Neural progenitor cell (in vitro differentiated cells): Measurements from ENCODE around the gene RIPK3. TPM values are rescaled to one million over a fixed set of nuclear protein-coding genes. Genes with fewer than 3 reads are reported as not detected.

Experiments
- DNase-seq: peaks from one replicate; pipeline ENCODE4 v3.0.0-alpha.2; 2016; ENCODE audit warnings: low spot score
- H2AFZ ChIP-seq: fragments of 200-600 bp; sonication (generic); replicated peaks from 2 replicates; pipeline ENCODE4 v1.6.1; 2016; ENCODE audit warnings: antibody characterized with exemption
- H3F3A ChIP-seq: fragments of 200-600 bp; sonication (generic); 2 replicates; pipeline ENCODE4 v1.6.1; 2016; ENCODE audit warnings: antibody characterized with exemption, low read depth
- H3K27ac ChIP-seq: fragments of 200-600 bp; sonication (generic); 2 replicates; pipeline ENCODE4 v1.5.1; 2016; ENCODE audit warnings: mild to moderate bottlenecking
- H3K27me3 ChIP-seq: fragments of 200-600 bp; sonication (generic); 2 replicates; pipeline ENCODE4 v1.6.1; 2016; ENCODE audit warnings: mild to moderate bottlenecking, moderate library complexity
- H3K36me3 ChIP-seq: fragments of 200-600 bp; sonication (generic); 2 replicates; pipeline ENCODE4 v1.5.1; 2016
- H3K4me1 ChIP-seq: fragments of 200-600 bp; sonication (generic); 2 replicates; pipeline ENCODE4 v1.6.1; 2016; ENCODE audit warnings: mixed run types
- H3K4me2 ChIP-seq: fragments of 200-600 bp; sonication (generic); 2 replicates; pipeline ENCODE4 v1.6.1; 2016
- H3K4me3 ChIP-seq: fragments of 200-600 bp; sonication (generic); 2 replicates; pipeline ENCODE4 v1.5.1; 2016
- H3K79me2 ChIP-seq: fragments of 200-600 bp; sonication (generic); 2 replicates; pipeline ENCODE4 v1.6.1; 2016; ENCODE audit warnings: low read depth
- H3K9ac ChIP-seq: fragments of 200-600 bp; sonication (generic); 2 replicates; pipeline ENCODE4 v1.6.1; 2016
- H3K9me3 ChIP-seq: fragments of 200-600 bp; sonication (generic); 2 replicates; pipeline ENCODE4 v1.5.1; 2016; ENCODE audit warnings: low read depth
- H4K20me1 ChIP-seq: fragments of 200-600 bp; sonication (generic); 2 replicates; pipeline ENCODE4 v1.6.1; 2016; ENCODE audit warnings: low read depth
- H3K27ac Mint-ChIP-seq: 3 replicates; pipeline ENCODE4 v1.8.0; 2021; ENCODE audit warnings: mixed read lengths
- H3K27me3 Mint-ChIP-seq: 2 replicates; pipeline ENCODE4 v1.8.0; 2022; ENCODE audit warnings: low read depth, mild to moderate bottlenecking, inconsistent platforms, moderate library complexity, mixed read lengths; ENCODE audit not compliant: insufficient read depth
- H3K36me3 Mint-ChIP-seq: 3 replicates; pipeline ENCODE4 v1.8.0; 2021; ENCODE audit warnings: mixed read lengths
- H3K4me1 Mint-ChIP-seq: 3 replicates; pipeline ENCODE4 v1.8.0; 2021; ENCODE audit warnings: mixed read lengths
- H3K4me3 Mint-ChIP-seq: 3 replicates; pipeline ENCODE4 v1.8.0; 2021; ENCODE audit warnings: mild to moderate bottlenecking, moderate library complexity, mixed read lengths
- H3K9me3 Mint-ChIP-seq: 3 replicates; pipeline ENCODE4 v1.8.0; 2020; ENCODE audit warnings: mixed read lengths
- EZH2 ChIP-seq: fragments of 200-600 bp; sonication (generic); IDR thresholded peaks from 2 replicates; pipeline ENCODE4 v1.6.1; 2017; ENCODE audit warnings: antibody characterized with exemption, mild to moderate bottlenecking, moderate library complexity
- EZH2phosphoT487 ChIP-seq: fragments of 200-600 bp; sonication (generic); IDR thresholded peaks from 2 replicates; pipeline ENCODE4 v1.6.1; 2017; ENCODE audit warnings: antibody characterized with exemption
- total RNA-seq: library from RNA; depleted of rRNA; stranded (reverse); fragments of >200 nt; gene quantifications from 2 replicates; pipeline ENCODE4 v1.2.3, GENCODE V29; 2015; ENCODE audit warnings: low replicate concordance
- TF ChIP-seq, protein P1 (sequence below): fragments of 200-600 bp; sonication (generic); IDR thresholded peaks from 2 replicates; pipeline ENCODE4 v1.5.1; 2017; ENCODE audit warnings: antibody characterized with exemption, mild to moderate bottlenecking

The RIPK3 gene
- total RNA-seq, 1 donor from 2014 or later, result not detected

DNA sequence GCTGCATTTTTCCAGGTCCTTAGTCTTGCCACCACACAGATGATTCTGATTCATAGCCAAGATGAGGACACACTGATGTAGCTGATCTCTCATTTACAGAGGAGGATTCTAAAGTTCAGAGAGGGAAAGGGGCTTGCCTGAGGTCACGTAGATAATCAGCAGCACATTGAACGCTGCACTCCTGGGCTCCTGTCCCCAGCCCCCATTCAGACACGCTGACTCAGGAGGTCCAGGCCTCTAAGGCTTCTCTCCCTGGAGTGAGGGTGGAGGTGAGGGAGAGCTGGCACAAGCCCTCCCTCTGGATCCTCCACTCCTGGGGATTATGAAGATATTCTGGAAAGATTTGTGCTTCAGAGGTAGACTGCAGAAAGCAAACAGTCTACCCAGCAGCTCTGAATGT lies 38.5 kb upstream of the RIPK3 start:
- Histone ChIP-seq H4K20me1 (no peaks in the 10 kb centered on the region), H2AFZ (no peak overlapping the region), H3F3A (peaks cover 19% of the 10 kb centered on the region), H3K79me2 (no peaks in the 10 kb centered on the region), H3K9ac (no peak overlapping the region), H3K27ac (no peak overlapping the region), H3K4me1 (peaks cover 26% of the 10 kb centered on the region), H3K4me2 (no peak overlapping the region), H3K27me3 (no peaks in the 10 kb centered on the region), H3K4me3 (no peak overlapping the region), H3K36me3 (no peaks in the 10 kb centered on the region), H3K9me3 (no peaks in the 10 kb centered on the region)
- DNase-seq, result no peak
- H3K9me3 Mint-ChIP-seq, result no peaks in the 10 kb centered on the region
- no peak overlapping the region for H3K27ac Mint-ChIP-seq
- peaks cover 12% of the 10 kb centered on the region for H3K36me3 Mint-ChIP-seq
- H3K4me3 Mint-ChIP-seq, result no peak overlapping the region
- TF ChIP-seq EZH2 (no peak), EZH2phosphoT487 (no peak)
- TF ChIP-seq, protein P1, sequence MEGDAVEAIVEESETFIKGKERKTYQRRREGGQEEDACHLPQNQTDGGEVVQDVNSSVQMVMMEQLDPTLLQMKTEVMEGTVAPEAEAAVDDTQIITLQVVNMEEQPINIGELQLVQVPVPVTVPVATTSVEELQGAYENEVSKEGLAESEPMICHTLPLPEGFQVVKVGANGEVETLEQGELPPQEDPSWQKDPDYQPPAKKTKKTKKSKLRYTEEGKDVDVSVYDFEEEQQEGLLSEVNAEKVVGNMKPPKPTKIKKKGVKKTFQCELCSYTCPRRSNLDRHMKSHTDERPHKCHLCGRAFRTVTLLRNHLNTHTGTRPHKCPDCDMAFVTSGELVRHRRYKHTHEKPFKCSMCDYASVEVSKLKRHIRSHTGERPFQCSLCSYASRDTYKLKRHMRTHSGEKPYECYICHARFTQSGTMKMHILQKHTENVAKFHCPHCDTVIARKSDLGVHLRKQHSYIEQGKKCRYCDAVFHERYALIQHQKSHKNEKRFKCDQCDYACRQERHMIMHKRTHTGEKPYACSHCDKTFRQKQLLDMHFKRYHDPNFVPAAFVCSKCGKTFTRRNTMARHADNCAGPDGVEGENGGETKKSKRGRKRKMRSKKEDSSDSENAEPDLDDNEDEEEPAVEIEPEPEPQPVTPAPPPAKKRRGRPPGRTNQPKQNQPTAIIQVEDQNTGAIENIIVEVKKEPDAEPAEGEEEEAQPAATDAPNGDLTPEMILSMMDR, result no peak
- H3K27me3 Mint-ChIP-seq, result peaks cover 14% of the 10 kb centered on the region
- peaks cover 7% of the 10 kb centered on the region for H3K4me1 Mint-ChIP-seq

DNA sequence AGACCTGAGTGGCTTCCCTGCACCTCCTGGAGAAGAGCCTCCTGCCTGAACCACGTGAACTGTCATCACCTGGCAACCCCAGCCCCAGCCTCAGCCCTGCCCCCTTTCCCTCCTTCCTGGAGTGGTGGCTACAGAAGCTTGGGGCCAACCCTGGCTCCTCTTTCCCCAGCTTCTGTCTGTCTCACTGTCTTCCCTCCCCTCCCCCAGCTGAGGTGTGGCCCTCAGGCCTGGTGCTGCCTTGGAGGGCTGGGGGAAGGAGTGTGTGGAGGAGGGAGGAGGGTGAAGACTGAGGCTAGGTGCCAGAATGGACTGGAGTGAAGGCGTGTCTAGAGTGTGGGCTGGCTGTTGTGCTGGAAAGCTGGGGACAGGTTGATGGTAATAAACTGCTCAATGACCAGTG lies 37.9 kb upstream of the RIPK3 start:
- Histone ChIP-seq H2AFZ (no peak overlapping the region), H4K20me1 (no peaks in the 10 kb centered on the region), H3K9ac (no peak overlapping the region), H3K4me3 (no peak overlapping the region), H3K36me3 (no peaks in the 10 kb centered on the region), H3F3A (peaks cover 19% of the 10 kb centered on the region), H3K79me2 (no peaks in the 10 kb centered on the region), H3K4me1 (peaks cover 26% of the 10 kb centered on the region), H3K4me2 (no peak overlapping the region), H3K27me3 (no peaks in the 10 kb centered on the region), H3K9me3 (no peaks in the 10 kb centered on the region), H3K27ac (no peak overlapping the region)
- H3K36me3 Mint-ChIP-seq, result peaks cover 16% of the 10 kb centered on the region
- no peak overlapping the region for H3K4me3 Mint-ChIP-seq
- no peaks in the 10 kb centered on the region for H3K9me3 Mint-ChIP-seq
- DNase-seq, result no peak
- H3K27ac Mint-ChIP-seq, result no peak overlapping the region
- TF ChIP-seq EZH2 (no peak), EZH2phosphoT487 (no peak)
- TF ChIP-seq, protein P1, result no peak
- peaks cover 7% of the 10 kb centered on the region for H3K4me1 Mint-ChIP-seq
- peaks cover 14% of the 10 kb centered on the region for H3K27me3 Mint-ChIP-seq

DNA sequence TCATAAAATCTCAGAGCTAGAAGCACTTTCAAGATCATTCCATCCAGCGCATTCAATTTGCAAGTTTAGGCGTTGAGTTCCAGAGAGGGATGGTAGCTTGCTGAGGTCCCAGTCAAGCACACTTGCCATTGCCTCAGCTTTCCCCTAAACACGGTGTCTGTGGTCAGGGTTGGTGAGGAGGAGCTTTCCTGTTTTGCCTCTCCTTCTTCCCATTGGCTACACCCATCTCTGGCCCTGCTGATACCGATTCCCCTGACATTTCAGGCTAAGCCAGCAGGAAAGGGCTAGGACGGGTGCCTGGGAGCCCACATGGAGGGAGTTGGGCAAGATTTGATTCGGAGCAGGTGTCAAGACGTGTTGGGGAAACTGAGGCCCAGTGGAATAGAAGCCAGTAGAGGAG lies 37.3 kb upstream of the RIPK3 start:
- Histone ChIP-seq H3K79me2 (no peaks in the 10 kb centered on the region), H2AFZ (no peak overlapping the region), H3K9ac (no peak overlapping the region), H3F3A (peaks cover 19% of the 10 kb centered on the region), H3K4me3 (peak overlapping the region; percentile 8), H3K4me2 (peak overlapping the region; percentile 72), H3K4me1 (peaks cover 26% of the 10 kb centered on the region), H3K36me3 (no peaks in the 10 kb centered on the region), H3K9me3 (no peaks in the 10 kb centered on the region), H3K27me3 (no peaks in the 10 kb centered on the region), H3K27ac (no peak overlapping the region), H4K20me1 (no peaks in the 10 kb centered on the region)
- Mint-ChIP-seq H3K27me3 (peaks cover 14% of the 10 kb centered on the region), H3K4me1 (peaks cover 7% of the 10 kb centered on the region), H3K9me3 (no peaks in the 10 kb centered on the region), H3K27ac (no peak overlapping the region), H3K4me3 (no peak overlapping the region), H3K36me3 (peaks cover 21% of the 10 kb centered on the region)
- no peak for DNase-seq
- TF ChIP-seq EZH2, result no peak
- TF ChIP-seq, protein P1, result no peak
- TF ChIP-seq EZH2phosphoT487, result no peak
